SK-N-SH (cell line): ENCODE measurements around the gene STX1B. TPM values are rescaled to one million over a fixed set of nuclear protein-coding genes. Genes with fewer than 3 reads are reported as not detected.
A peak's percentile ranks its signal among the peaks of the same experiment; 100 is the strongest.

Source experiments
- CTCF ChIA-PET: fragments of 300-600, 350-600 bp; formaldehyde crosslinking; extraction: SDS; loops from one replicate; lab custom pipeline; 2021; lab: Yijun Ruan, JAX
- POLR2A ChIA-PET: fragments of 350-600 bp; sonication (Branson Sonifier 250); formaldehyde crosslinking; extraction: SDS; loops from one replicate; lab custom pipeline; 2020; ENCODE audit warnings: antibody characterized with exemption, inconsistent platforms; lab: Yijun Ruan, JAX
- DNase-seq: peaks from one replicate; pipeline ENCODE4 v3.0.0; 2012
- H2AFZ ChIP-seq: fragments of 200-600 bp; sonication (generic); 2 replicates; pipeline ENCODE4 v1.8.1; 2016; ENCODE audit warnings: antibody characterized with exemption, mild to moderate bottlenecking, low read depth
- H3F3A ChIP-seq: fragments of 200-600 bp; sonication (generic); replicated peaks from 2 replicates; pipeline ENCODE3; 2016; ENCODE audit warnings: antibody characterized with exemption, mild to moderate bottlenecking; ENCODE audit not compliant: insufficient read depth
- H3K27ac ChIP-seq, 2 experiments: fragments of 200-500 bp in 1 of 2; fragments of 200-600 bp in 1 of 2; sonication (Bioruptor generic) in 1 of 2; sonication (generic), shearing (Covaris generic) in 1 of 2; 2 replicates each; pipeline versions ENCODE4 v1.5.1 to v1.6.1; 2014 to 2016; ENCODE audit warnings: low read depth in 2 of 2, inconsistent platforms in 1 of 2, low read length in 1 of 2, mild to moderate bottlenecking in 1 of 2, mixed read lengths in 1 of 2
- H3K27me3 ChIP-seq: fragments of 200-600 bp; sonication (generic), shearing (Covaris generic); 2 replicates; pipeline ENCODE4 v1.6.1; 2016; ENCODE audit warnings: mixed run types; ENCODE audit not compliant: insufficient read depth
- H3K36me3 ChIP-seq, 2 experiments: fragments of 200-500 bp in 1 of 2; fragments of 200-600 bp in 1 of 2; sonication (Bioruptor generic) in 1 of 2; sonication (generic) in 1 of 2; replicated peaks in 1 of 2; 2 replicates each; pipeline versions ENCODE3 to v1.5.1; 2014 to 2016; ENCODE audit warnings: low read length in 1 of 2, mild to moderate bottlenecking in 1 of 2; ENCODE audit not compliant: insufficient read depth in 2 of 2, control insufficient read depth in 1 of 2
- H3K4me1 ChIP-seq, 2 experiments: fragments of 200-500 bp in 1 of 2; fragments of 200-600 bp in 1 of 2; sonication (Bioruptor generic) in 1 of 2; sonication (generic), shearing (Covaris generic) in 1 of 2; 2 replicates each; pipeline versions ENCODE4 v1.5.1 to v1.6.1; 2014 to 2016; ENCODE audit warnings: low read depth in 1 of 2, low read length in 1 of 2, mixed run types in 1 of 2; ENCODE audit not compliant: insufficient read depth in 2 of 2, control insufficient read depth in 1 of 2
- H3K4me2 ChIP-seq: fragments of 200-600 bp; sonication (generic), shearing (Covaris generic); 2 replicates; pipeline ENCODE4 v1.6.1; 2017; ENCODE audit warnings: mixed run types
- H3K4me3 ChIP-seq, 2 experiments: fragments of 200-500 bp in 1 of 2; fragments of 200-600 bp in 1 of 2; sonication (Bioruptor generic) in 1 of 2; sonication (generic), shearing (Covaris generic) in 1 of 2; 2 replicates each; pipeline versions ENCODE4 v1.5.1 to v1.8.1; 2014 to 2016; ENCODE audit warnings: low read depth in 2 of 2, inconsistent platforms in 1 of 2, low read length in 1 of 2, mild to moderate bottlenecking in 1 of 2, mixed read lengths in 1 of 2, moderate library complexity in 1 of 2
- H3K79me2 ChIP-seq: fragments of 200-600 bp; sonication (generic); 2 replicates; pipeline ENCODE4 v1.8.1; 2017; ENCODE audit warnings: mild to moderate bottlenecking; ENCODE audit not compliant: insufficient read depth
- H3K9ac ChIP-seq: fragments of 200-600 bp; sonication (generic); 2 replicates; pipeline ENCODE4 v1.6.1; 2017; ENCODE audit warnings: mixed run types
- H3K9me2 ChIP-seq: fragments of 200-600 bp; sonication (generic); 2 replicates; pipeline ENCODE4 v1.6.1; 2017; ENCODE audit warnings: mixed run types
- H3K9me3 ChIP-seq: fragments of 200-600 bp; sonication (generic); 2 replicates; pipeline ENCODE4 v1.6.1; 2017; ENCODE audit warnings: mixed run types, mild to moderate bottlenecking, moderate library complexity
- H4K20me1 ChIP-seq: fragments of 200-600 bp; sonication (generic); 2 replicates; pipeline ENCODE4 v1.6.1; 2017; ENCODE audit warnings: mild to moderate bottlenecking, mixed run types; ENCODE audit not compliant: insufficient read depth
- CHD2 ChIP-seq: fragments of 150-350 bp; IDR thresholded peaks from 2 replicates; pipeline ENCODE4 v1.6.1; 2018; ENCODE audit warnings: low read length; ENCODE audit not compliant: partially characterized antibody
- ELF1 ChIP-seq: IDR thresholded peaks from 2 replicates; pipeline ENCODE4 v1.4.0; 2012
- EP300 ChIP-seq, 2 experiments: IDR thresholded peaks; 2 replicates each; pipeline versions ENCODE4 v1.4.0 to v1.6.1; 2012; ENCODE audit warnings: borderline replicate concordance in 1 of 2, low read depth in 1 of 2, low read length in 1 of 2
- FOSL2 ChIP-seq: IDR thresholded peaks from 2 replicates; pipeline ENCODE4 v1.4.0; 2012; ENCODE audit warnings: low read depth, mild to moderate bottlenecking, moderate library complexity, borderline replicate concordance
- FOXJ3 ChIP-seq: sonication (generic); formaldehyde crosslinking; IDR thresholded peaks from 2 replicates; pipeline ENCODE4 v1.5.1; 2020; ENCODE audit warnings: mild to moderate bottlenecking, missing genetic modification reagents
- FOXM1 ChIP-seq: IDR thresholded peaks from 2 replicates; pipeline ENCODE4 v1.4.0; 2012; ENCODE audit warnings: low read depth, mild to moderate bottlenecking
- GABPA ChIP-seq: IDR thresholded peaks from 2 replicates; pipeline ENCODE4 v1.4.0; 2012; ENCODE audit warnings: low read depth, mild to moderate bottlenecking
- GATA2 ChIP-seq: sonication (generic); formaldehyde crosslinking; IDR thresholded peaks from 2 replicates; pipeline ENCODE4 v1.5.0; 2020; ENCODE audit warnings: mild to moderate bottlenecking, missing genetic modification reagents
- JUND ChIP-seq: IDR thresholded peaks from 2 replicates; pipeline ENCODE4 v1.4.0; 2012
- MAX ChIP-seq: IDR thresholded peaks from 2 replicates; pipeline ENCODE4 v1.4.0; 2012; ENCODE audit warnings: low read depth
- PBX3 ChIP-seq: IDR thresholded peaks from 2 replicates; pipeline ENCODE4; 2012
- POLR2AphosphoS5 ChIP-seq: IDR thresholded peaks from 2 replicates; pipeline ENCODE4 v1.6.1; 2012; ENCODE audit warnings: low read depth, low read length
- RFX5 ChIP-seq: IDR thresholded peaks from 2 replicates; pipeline ENCODE4 v1.6.1; 2012; ENCODE audit warnings: mild to moderate bottlenecking, improper control_type of control experiment, low read length
- RXRA ChIP-seq: IDR thresholded peaks from 2 replicates; pipeline ENCODE4 v1.4.0; 2012; ENCODE audit warnings: low read depth, mild to moderate bottlenecking, borderline replicate concordance
- TAF1 ChIP-seq: IDR thresholded peaks from 2 replicates; pipeline ENCODE4 v1.6.1; 2012; ENCODE audit warnings: low read depth, mild to moderate bottlenecking, low read length, moderate library complexity, borderline replicate concordance
- USF1 ChIP-seq: IDR thresholded peaks from 2 replicates; pipeline ENCODE4 v1.4.0; 2012; ENCODE audit warnings: low read depth, borderline replicate concordance
- USF2 ChIP-seq: fragments of 150-350 bp; IDR thresholded peaks from 2 replicates; pipeline ENCODE4 v1.6.1; 2017; ENCODE audit warnings: antibody characterized with exemption, low read length, low read depth, borderline replicate concordance
- WGBS: methylation state at CpG from one replicate; pipeline ENCODE4 v1.1.6; 2017; ENCODE audit warnings: low lambda C conversion rate; 5-methylcytosine and 5-hydroxymethylcytosine counted together
- polyA plus RNA-seq, 3 experiments: library from polyadenylated mRNA; depleted of rRNA; stranded (reverse); fragments of >200 nt; gene quantifications; 2 replicates each; pipeline ENCODE4 v1.2.3, GENCODE V29; 2012

The STX1B gene
- polyA plus RNA-seq, 1 of the 3 experiments (the other 2 are of a cell fraction) = 21.2 TPM

- no peak for TF ChIP-seq FOSL2
- TF ChIP-seq JUND = no peak
- no peak for TF ChIP-seq CHD2
- TF ChIP-seq POLR2AphosphoS5 = no peak
- TF ChIP-seq PBX3 = no peak
- TF ChIP-seq GATA2 (CRISPR knock-in tag) = no peak
- no peak for TF ChIP-seq TAF1
- no peak for TF ChIP-seq FOXJ3
- no peak for TF ChIP-seq USF2
- TF ChIP-seq RXRA = no peak
- no peak for TF ChIP-seq MAX
- no peak for TF ChIP-seq GABPA
- TF ChIP-seq EP300 (IDR thresholded peaks at IDR 0.05; ENCODE audit: borderline replicate concordance in 1 of 2, low read depth in 1 of 2, low read length in 1 of 2) = no peak
- TF ChIP-seq ELF1 = no peak
- TF ChIP-seq FOXM1 = no peak
- TF ChIP-seq USF1 = no peak
- no peak for TF ChIP-seq RFX5
- TF ChIP-seq, all 33 proteins: peak for 0
- ChIA-PET POLR2A (no interaction called here), CTCF (interaction anchor here (1.6 kb wide), 1 partner anchor 66 kb away, joined by 4 read pairs; no protein-coding TSS in a partner anchor)
- H3F3A ChIP-seq = peaks cover 11% of the 10 kb centered on the region
- H3K79me2 ChIP-seq = peaks cover 45% of the 10 kb centered on the region
- H4K20me1 ChIP-seq = no peaks in the 10 kb centered on the region
- H3K9me3 ChIP-seq = no peaks in the 10 kb centered on the region
- no peaks in the 10 kb centered on the region for H3K9me2 ChIP-seq
- H3K4me3 ChIP-seq = no peak overlapping the region
- 0 out of 2 replicates have a peak overlapping the region, but pooled peaks have one; percentile 20 for H3K4me2 ChIP-seq
- H3K27ac ChIP-seq = no peak overlapping the region
- no peaks in the 10 kb centered on the region for H3K27me3 ChIP-seq
- H2AFZ ChIP-seq = no peak overlapping the region
- no peak overlapping the region for H3K9ac ChIP-seq
- no peaks in the 10 kb centered on the region for H3K36me3 ChIP-seq
- peaks cover 4 to 20% of the 10 kb centered on the region in 2 experiments; a peak in 1 of 4 replicates for H3K4me1 ChIP-seq
- peak; percentile 3 for DNase-seq
- 71% methylated on average over 6 of the region's 6 CpGs for WGBS
Observed at GRCh38 chr16:31007684-31008083, 2.8 kb downstream of the STX1B start.
